Erythroblast (primary cell): ENCODE measurements around the gene S1PR4.
"Not testable (repeated sequence)": the region's sequence is repeated elsewhere in the genome, so short reads cannot be mapped to it uniquely, and the experiment has no call there.

Experiments
- DNase-seq, 2 experiments: peaks; one replicate each; lab custom pipeline; 2025; lab: John Stamatoyannopoulos, UW
- GATA1 ChIP-seq: IDR thresholded peaks from 2 replicates; pipeline ENCODE4 v1.6.1; 2011; ENCODE audit warnings: low read depth, mild to moderate bottlenecking, control low read depth, low read length, moderate library complexity
- POLR2A ChIP-seq: IDR thresholded peaks from 2 replicates; pipeline ENCODE4 v1.6.1; 2011; ENCODE audit warnings: mild to moderate bottlenecking, low read length

S1PR4 gene

GRCh38 chr19:3157096-3157845 lies 21.3 kb upstream of the S1PR4 start:
- DNase-seq: no peak
- TF ChIP-seq POLR2A: no peak
- TF ChIP-seq GATA1: no peak

- no peak for TF ChIP-seq GATA1
- TF ChIP-seq POLR2A: no peak
- DNase-seq: no peak
These were observed 19.0 kb upstream of the S1PR4 start for GRCh38 chr19:3159565-3159964.

- TF ChIP-seq GATA1 (no peak), POLR2A (no peak)
- no peak for DNase-seq
These were observed 18.4 kb upstream of the S1PR4 start for GRCh38 chr19:3160219-3160618.

- TF ChIP-seq GATA1 (no peak), POLR2A (no peak)
- no peak for DNase-seq
These were observed 17.1 kb upstream of the S1PR4 start for GRCh38 chr19:3161453-3161852.

GRCh38 chr19:3162418-3163229 lies 15.9 kb upstream of the S1PR4 start:
- no peak for TF ChIP-seq GATA1
- DNase-seq: peak in 1 of 2 experiments; percentile 27

- TF ChIP-seq GATA1 (no peak), POLR2A (no peak)
- peak in 1 of 2 experiments; percentile 75 for DNase-seq
These were observed 15.2 kb upstream of the S1PR4 start for GRCh38 chr19:3163230-3163886.

- DNase-seq: no peak
- TF ChIP-seq POLR2A: no peak
- no peak for TF ChIP-seq GATA1
These were observed 14.6 kb upstream of the S1PR4 start for GRCh38 chr19:3163943-3164342.

GRCh38 chr19:3167533-3168272 lies 10.9 kb upstream of the S1PR4 start:
- TF ChIP-seq POLR2A (no peak), GATA1 (no peak)
- DNase-seq: no peak

GRCh38 chr19:3171894-3172672 lies 6.5 kb upstream of the S1PR4 start:
- DNase-seq: no peak
- TF ChIP-seq GATA1 (no peak), POLR2A (no peak)

- DNase-seq: not testable (repeated sequence)
These were observed 5.9 kb upstream of the S1PR4 start for GRCh38 chr19:3172673-3173000.

- peak in 1 of 2 experiments; percentile 46 for DNase-seq
- no peak for TF ChIP-seq GATA1
- peak; percentile 47 for TF ChIP-seq POLR2A
These were observed 2.5 kb upstream of the S1PR4 start for GRCh38 chr19:3175781-3176714.
